MM.1S (cell line): ENCODE data around the gene ENTREP3.
A peak's percentile ranks its signal among the peaks of the same experiment; 100 is the strongest.

Source experiments
- DNase-seq: peaks from one replicate; pipeline ENCODE4 v3.0.0-alpha.2; 2015
- H2AFZ ChIP-seq: fragments of 300-600 bp; sonication (generic); 2 replicates; pipeline ENCODE4 v1.6.0; 2016; ENCODE audit warnings: antibody characterized with exemption, low read length
- H3F3A ChIP-seq: fragments of 300-600 bp; sonication (generic); 2 replicates; pipeline ENCODE4 v1.6.1; 2016; ENCODE audit warnings: mild to moderate bottlenecking, antibody characterized with exemption, low read length, moderate library complexity, mixed read lengths; ENCODE audit not compliant: insufficient read depth
- H3K27ac ChIP-seq: fragments of 300-600 bp; sonication (generic); 2 replicates; pipeline ENCODE4 v1.5.1; 2016; ENCODE audit warnings: mild to moderate bottlenecking, low read length
- H3K27me3 ChIP-seq: fragments of 300-600 bp; sonication (generic); replicated peaks from 2 replicates; pipeline ENCODE4 v1.6.0; 2016; ENCODE audit warnings: low read length; ENCODE audit not compliant: insufficient read depth
- H3K36me3 ChIP-seq: fragments of 300-600 bp; sonication (generic); replicated peaks from 2 replicates; pipeline ENCODE4 v1.6.1; 2016; ENCODE audit warnings: mild to moderate bottlenecking, low read length, mixed read lengths; ENCODE audit not compliant: insufficient read depth
- H3K4me1 ChIP-seq: fragments of 300-600 bp; sonication (generic); 2 replicates; pipeline ENCODE4 v1.6.1; 2016; ENCODE audit warnings: low read length, mixed read lengths
- H3K4me2 ChIP-seq: fragments of 300-600 bp; sonication (generic); 2 replicates; pipeline ENCODE4 v1.6.0; 2016; ENCODE audit warnings: low read depth, low read length
- H3K4me3 ChIP-seq: fragments of 300-600 bp; sonication (generic); 2 replicates; pipeline ENCODE4 v1.5.1; 2016; ENCODE audit warnings: low read length, mixed read lengths
- H3K79me2 ChIP-seq: fragments of 300-600 bp; sonication (generic); 2 replicates; pipeline ENCODE4 v1.6.1; 2016; ENCODE audit warnings: mixed run types, low read length, mixed read lengths
- H3K9ac ChIP-seq: fragments of 300-600 bp; sonication (generic); 2 replicates; pipeline ENCODE4 v1.6.1; 2016; ENCODE audit warnings: low read length, mixed read lengths
- H3K9me2 ChIP-seq: fragments of 300-600 bp; sonication (generic); replicated peaks from 2 replicates; pipeline ENCODE4 v1.6.1; 2016; ENCODE audit warnings: mild to moderate bottlenecking, low read length, mixed read lengths; ENCODE audit not compliant: insufficient read depth
- H3K9me3 ChIP-seq: fragments of 300-600 bp; sonication (generic); replicated peaks from 2 replicates; pipeline ENCODE4 v1.6.1; 2016; ENCODE audit warnings: mild to moderate bottlenecking, low read length, mixed read lengths; ENCODE audit not compliant: insufficient read depth
- H4K20me1 ChIP-seq: fragments of 300-600 bp; sonication (generic); 2 replicates; pipeline ENCODE4 v1.6.1; 2016; ENCODE audit warnings: mild to moderate bottlenecking, low read length, moderate library complexity, mixed read lengths; ENCODE audit not compliant: insufficient read depth
- EZH2 ChIP-seq: fragments of 300-600 bp; sonication (generic); optimal IDR thresholded peaks from 2 replicates; pipeline ENCODE3; 2017; ENCODE audit warnings: low read depth, mild to moderate bottlenecking, antibody characterized with exemption, low read length, mixed read lengths
- EZH2phosphoT487 ChIP-seq: fragments of 300-600 bp; sonication (generic); IDR thresholded peaks from 2 replicates; pipeline ENCODE4 v1.6.1; 2018; ENCODE audit warnings: antibody characterized with exemption, low read length
- TF ChIP-seq, protein P1 (sequence below): fragments of 300-600 bp; sonication (generic); IDR thresholded peaks from 2 replicates; pipeline ENCODE4 v1.5.1; 2016; ENCODE audit warnings: antibody characterized with exemption, low read length, mixed read lengths

ENTREP3 gene

DNA sequence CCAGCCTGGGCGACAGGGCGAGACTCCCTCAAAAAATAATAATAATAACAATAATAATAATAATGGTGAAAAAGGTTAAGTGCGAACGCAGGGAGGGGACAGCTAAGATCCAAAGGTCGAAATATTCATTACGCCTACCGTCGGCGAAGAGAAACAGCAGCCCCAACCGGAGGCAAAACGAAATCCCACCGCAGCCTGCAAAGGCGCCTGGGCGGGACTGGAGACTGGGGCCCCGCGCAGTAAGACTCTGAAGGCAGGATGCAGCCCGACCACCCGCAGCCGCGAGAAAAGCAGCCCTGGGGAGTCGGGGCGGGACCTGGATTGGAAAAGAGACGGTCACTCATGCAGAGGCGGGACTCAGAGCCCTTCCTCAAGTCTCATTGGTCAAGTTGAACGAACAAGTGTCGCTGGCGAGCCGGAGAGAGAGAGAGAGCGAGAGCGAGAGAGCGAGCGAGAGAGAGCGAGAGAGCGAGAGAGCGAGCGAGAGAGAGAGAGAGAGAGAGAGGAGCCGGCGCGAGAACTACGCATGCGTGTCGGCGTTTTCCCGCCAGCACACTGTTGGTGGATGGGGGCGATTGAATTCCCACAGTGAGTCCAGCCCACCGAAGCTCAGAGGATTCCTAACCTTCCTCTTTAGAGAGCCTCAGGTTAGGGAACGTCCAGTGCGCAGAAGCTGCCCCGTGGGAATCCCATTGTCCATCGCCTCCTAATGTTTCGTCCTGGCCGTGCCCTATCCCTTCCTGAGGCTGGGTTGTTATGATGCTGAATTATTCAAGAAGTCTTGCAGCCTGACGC is 10.7 kb downstream of the ENTREP3 start:
- Histone ChIP-seq H3K36me3 (no peaks in the 10 kb centered on the region), H3K79me2 (0 out of 2 replicates have a peak, but pooled peaks cover 6% of the 10 kb centered on the region), H4K20me1 (no peaks in the 10 kb centered on the region), H3K4me3 (peak overlapping the region; percentile 78), H3F3A (peaks cover 14% of the 10 kb centered on the region), H3K4me1 (peaks cover 13% of the 10 kb centered on the region), H3K4me2 (peak overlapping the region; percentile 95), H2AFZ (peak overlapping the region; percentile 94), H3K9ac (peak overlapping the region; percentile 65), H3K27me3 (no peaks in the 10 kb centered on the region), H3K27ac (peak overlapping the region; percentile 39; the same call in 1 of the 2 replicates), H3K9me2 (no peaks in the 10 kb centered on the region), H3K9me3 (no peaks in the 10 kb centered on the region)
- TF ChIP-seq EZH2phosphoT487, result no peak
- TF ChIP-seq, protein P1, sequence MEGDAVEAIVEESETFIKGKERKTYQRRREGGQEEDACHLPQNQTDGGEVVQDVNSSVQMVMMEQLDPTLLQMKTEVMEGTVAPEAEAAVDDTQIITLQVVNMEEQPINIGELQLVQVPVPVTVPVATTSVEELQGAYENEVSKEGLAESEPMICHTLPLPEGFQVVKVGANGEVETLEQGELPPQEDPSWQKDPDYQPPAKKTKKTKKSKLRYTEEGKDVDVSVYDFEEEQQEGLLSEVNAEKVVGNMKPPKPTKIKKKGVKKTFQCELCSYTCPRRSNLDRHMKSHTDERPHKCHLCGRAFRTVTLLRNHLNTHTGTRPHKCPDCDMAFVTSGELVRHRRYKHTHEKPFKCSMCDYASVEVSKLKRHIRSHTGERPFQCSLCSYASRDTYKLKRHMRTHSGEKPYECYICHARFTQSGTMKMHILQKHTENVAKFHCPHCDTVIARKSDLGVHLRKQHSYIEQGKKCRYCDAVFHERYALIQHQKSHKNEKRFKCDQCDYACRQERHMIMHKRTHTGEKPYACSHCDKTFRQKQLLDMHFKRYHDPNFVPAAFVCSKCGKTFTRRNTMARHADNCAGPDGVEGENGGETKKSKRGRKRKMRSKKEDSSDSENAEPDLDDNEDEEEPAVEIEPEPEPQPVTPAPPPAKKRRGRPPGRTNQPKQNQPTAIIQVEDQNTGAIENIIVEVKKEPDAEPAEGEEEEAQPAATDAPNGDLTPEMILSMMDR, result peak; percentile 41
- peak; percentile 100 for DNase-seq

DNA sequence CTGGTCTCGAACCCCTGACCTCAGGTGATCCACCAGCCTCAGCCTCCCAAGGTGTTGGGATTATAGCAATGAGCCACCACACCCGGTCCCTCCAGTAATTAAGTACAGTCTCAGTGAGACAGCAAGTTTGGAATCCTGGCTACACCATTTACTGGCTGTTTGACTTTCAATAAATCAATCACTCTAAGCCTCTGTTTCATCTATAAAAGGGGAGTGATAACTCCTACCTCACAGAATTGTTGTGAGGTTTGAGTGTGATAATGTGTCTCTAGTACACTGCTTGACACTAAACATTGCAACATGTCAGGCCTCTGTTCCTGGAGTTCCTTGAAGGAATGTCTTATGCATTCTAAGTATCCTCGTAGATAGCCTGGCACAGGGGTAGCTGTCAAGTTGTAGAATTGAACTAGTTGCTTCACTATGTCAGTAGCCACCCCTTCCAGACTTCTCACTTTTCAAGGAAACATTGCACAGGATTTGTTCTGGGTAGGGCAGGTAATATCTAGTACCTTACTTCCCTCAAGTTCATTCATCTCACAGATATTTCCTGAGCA is 12.4 kb downstream of the ENTREP3 start:
- Histone ChIP-seq H3K4me1 (peaks cover 13% of the 10 kb centered on the region), H3K4me2 (no peak overlapping the region), H3F3A (peaks cover 14% of the 10 kb centered on the region), H3K36me3 (no peaks in the 10 kb centered on the region), H3K79me2 (0 out of 2 replicates have a peak, but pooled peaks cover 6% of the 10 kb centered on the region), H3K27ac (no peak overlapping the region), H3K27me3 (no peaks in the 10 kb centered on the region), H4K20me1 (no peaks in the 10 kb centered on the region), H3K9ac (no peak overlapping the region), H3K9me3 (no peaks in the 10 kb centered on the region), H3K9me2 (no peaks in the 10 kb centered on the region), H2AFZ (no peak overlapping the region), H3K4me3 (no peak overlapping the region)
- no peak for DNase-seq
- TF ChIP-seq EZH2phosphoT487, result no peak
- no peak for TF ChIP-seq EZH2
- TF ChIP-seq, protein P1, result no peak

DNA sequence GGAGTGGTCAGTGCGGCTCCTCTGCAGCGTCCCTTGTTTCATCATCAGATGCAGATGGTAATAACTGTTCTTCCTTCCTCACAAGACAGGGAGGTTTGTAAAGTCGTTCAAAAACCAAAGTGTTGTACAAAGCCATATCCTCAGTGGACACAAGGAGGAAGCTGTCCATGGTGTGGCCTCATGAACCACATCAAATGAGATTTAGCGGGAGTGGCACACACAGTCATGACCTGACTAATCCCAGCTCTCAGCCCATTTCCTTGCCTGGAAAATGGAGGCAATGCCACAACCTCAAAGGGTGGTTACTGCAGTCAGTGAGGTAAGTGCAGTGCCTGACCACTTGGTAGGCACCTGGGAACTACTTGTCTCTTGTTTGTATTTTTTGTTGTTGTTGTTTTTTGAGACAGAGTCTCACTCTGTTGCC is 13.4 kb downstream of the ENTREP3 start:
- DNase-seq, result no peak
- no peak overlapping the region for H3K4me3 ChIP-seq
- no peak overlapping the region for H3K9ac ChIP-seq
- 0 out of 2 replicates have a peak, but pooled peaks cover 6% of the 10 kb centered on the region for H3K79me2 ChIP-seq
- peaks cover 13% of the 10 kb centered on the region for H3K4me1 ChIP-seq
- H2AFZ ChIP-seq, result peak overlapping the region; percentile 68
- no peaks in the 10 kb centered on the region for H3K9me3 ChIP-seq
- H3K27me3 ChIP-seq, result no peaks in the 10 kb centered on the region
- H3F3A ChIP-seq, result peaks cover 14% of the 10 kb centered on the region
- TF ChIP-seq, protein P1, result no peak
- TF ChIP-seq EZH2phosphoT487 (no peak), EZH2 (no peak)
- H3K9me2 ChIP-seq, result no peaks in the 10 kb centered on the region
- no peaks in the 10 kb centered on the region for H4K20me1 ChIP-seq
- H3K27ac ChIP-seq, result no peak overlapping the region
- H3K4me2 ChIP-seq, result peak overlapping the region; percentile 37
- no peaks in the 10 kb centered on the region for H3K36me3 ChIP-seq
